Measurements from ENCODE around the gene RAPGEF4. TPM values are rescaled to one million over a fixed set of nuclear protein-coding genes. Genes with fewer than 3 reads are reported as not detected.

RAPGEF4 gene
- total RNA-seq, 2 experiments from 2014 or later: 0.85 to 1.3 TPM

- ChIA-PET POLR2A (no interaction called here), CTCF (interaction anchor here (1.3 kb wide), 1 partner anchor 14 kb away, joined by 8 read pairs; no protein-coding TSS in a partner anchor)
- Mint-ChIP-seq H3K27me3 (no peaks in the 10 kb centered on the region), H3K4me3 (no peak overlapping the region), H3K9me3 (no peaks in the 10 kb centered on the region), H3K36me3 (ENCODE audit: low read depth) (no peaks in the 10 kb centered on the region), H3K4me1 (ENCODE audit: low read depth) (no peaks in the 10 kb centered on the region), H3K27ac (no peak overlapping the region)
- intact Hi-C loops (cut with micrococcal nuclease): no loop called here
- DNase-seq (no peak), ATAC-seq (no peak)
- TF ChIP-seq CTCF (IDR thresholded peaks at IDR 0.05): no peak
Observed at GRCh38 chr2:173040729-173041128, 305.1 kb downstream of the RAPGEF4 start.

- Mint-ChIP-seq H3K4me1 (ENCODE audit: low read depth) (peaks cover under 1% of the 10 kb centered on the region), H3K27me3 (no peaks in the 10 kb centered on the region), H3K27ac (no peak overlapping the region), H3K9me3 (no peaks in the 10 kb centered on the region), H3K4me3 (no peak overlapping the region), H3K36me3 (ENCODE audit: low read depth) (no peaks in the 10 kb centered on the region)
- ATAC-seq: no peak
- TF ChIP-seq CTCF (IDR thresholded peaks at IDR 0.05): no peak
- ChIA-PET CTCF (no interaction called here), POLR2A (no interaction called here)
- DNase-seq: no peak
- intact Hi-C loops (cut with micrococcal nuclease): no loop called here
Observed at GRCh38 chr2:173043476-173043875, 307.8 kb downstream of the RAPGEF4 start.

GRCh38 chr2:173043897-173044519, 308.4 kb downstream of the RAPGEF4 start:
- H3K27me3 Mint-ChIP-seq: no peaks in the 10 kb centered on the region
- no peak for TF ChIP-seq CTCF (IDR thresholded peaks at IDR 0.05)
- DNase-seq (no peak), ATAC-seq (no peak)
- H3K4me3 Mint-ChIP-seq: no peak overlapping the region
- POLR2A ChIA-PET: interaction anchor here (1.0 kb wide), 1 partner anchor 13 kb away, joined by 3 read pairs; no protein-coding TSS in a partner anchor
- no peaks in the 10 kb centered on the region for H3K36me3 Mint-ChIP-seq (ENCODE audit: low read depth)
- H3K9me3 Mint-ChIP-seq: no peaks in the 10 kb centered on the region
- no peak overlapping the region for H3K27ac Mint-ChIP-seq
- CTCF ChIA-PET: interaction anchor here (1.1 to 1.4 kb wide), 2 partner anchors 10 to 167 kb away, joined by 3 to 7 read pairs; no protein-coding TSS in a partner anchor
- intact Hi-C loops (cut with micrococcal nuclease): no loop called here
- H3K4me1 Mint-ChIP-seq (ENCODE audit: low read depth): peaks cover 5% of the 10 kb centered on the region

- no peaks in the 10 kb centered on the region for H3K27me3 Mint-ChIP-seq
- TF ChIP-seq CTCF (IDR thresholded peaks at IDR 0.05): no peak
- ATAC-seq (no peak), DNase-seq (no peak)
- POLR2A ChIA-PET: interaction anchor here (1.0 kb wide), 1 partner anchor 13 kb away, joined by 3 read pairs; no protein-coding TSS in a partner anchor
- H3K4me3 Mint-ChIP-seq: no peak overlapping the region
- peaks cover 10% of the 10 kb centered on the region for H3K4me1 Mint-ChIP-seq (ENCODE audit: low read depth)
- no peaks in the 10 kb centered on the region for H3K9me3 Mint-ChIP-seq
- CTCF ChIA-PET: interaction anchor here (1.1 to 1.8 kb wide), 6 partner anchors 10 to 166 kb away, joined by 3 to 7 read pairs (median 4); no protein-coding TSS in a partner anchor
- no peaks in the 10 kb centered on the region for H3K36me3 Mint-ChIP-seq (ENCODE audit: low read depth)
- no peak overlapping the region for H3K27ac Mint-ChIP-seq
- intact Hi-C loops (cut with micrococcal nuclease): no loop called here
Observed at GRCh38 chr2:173044686-173045085, 309.0 kb downstream of the RAPGEF4 start.

GRCh38 chr2:173045181-173045580, 309.5 kb downstream of the RAPGEF4 start:
- no peaks in the 10 kb centered on the region for H3K27me3 Mint-ChIP-seq
- H3K4me1 Mint-ChIP-seq (ENCODE audit: low read depth): peaks cover 10% of the 10 kb centered on the region
- H3K36me3 Mint-ChIP-seq (ENCODE audit: low read depth): no peaks in the 10 kb centered on the region
- ChIA-PET CTCF (interaction anchor here (1.1 to 1.8 kb wide), 5 partner anchors 16 to 165 kb away, joined by 3 to 7 read pairs (median 4); no protein-coding TSS in a partner anchor), POLR2A (no interaction called here)
- no peak for DNase-seq
- intact Hi-C loops (cut with micrococcal nuclease): no loop called here
- ATAC-seq: no peak
- no peaks in the 10 kb centered on the region for H3K9me3 Mint-ChIP-seq
- no peak overlapping the region for H3K4me3 Mint-ChIP-seq
- TF ChIP-seq CTCF (IDR thresholded peaks at IDR 0.05): no peak
- H3K27ac Mint-ChIP-seq: no peak overlapping the region

Measured in activated CD8-positive, alpha-beta T cell treated with anti-CD3 and anti-CD28 coated beads for 36 hours (primary cell).